GM18511 (cell line): ENCODE data around the gene GPC3.

Experiments used
- ATAC-seq: cut with Tn5 transposase; IDR thresholded peaks from one replicate; pipeline ENCODE4 v1.9.1; 2021; ENCODE audit warnings: mild to moderate bottlenecking, moderate library complexity; ENCODE audit not compliant: unreplicated experiment

GPC3 gene

DNA sequence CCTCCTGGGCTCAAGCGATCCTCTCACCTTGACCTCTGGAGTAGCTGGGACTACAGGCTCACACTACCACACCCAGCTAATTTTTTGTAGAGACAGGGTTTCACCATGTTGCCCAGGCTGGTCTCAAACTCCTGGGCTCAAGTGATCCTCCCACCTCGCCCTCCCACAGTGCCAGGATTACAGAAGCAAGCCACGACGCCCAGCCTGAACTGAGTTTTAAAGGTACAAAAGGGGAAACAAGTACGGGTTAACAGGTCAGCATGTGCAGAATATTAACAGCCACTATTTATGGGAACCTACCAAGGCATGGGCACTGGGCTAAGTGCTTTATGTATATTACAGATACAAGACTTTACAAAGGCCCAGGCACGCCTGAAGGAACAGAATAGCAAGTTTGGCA, 405.8 kb downstream of the GPC3 start:
- no peak for ATAC-seq

DNA sequence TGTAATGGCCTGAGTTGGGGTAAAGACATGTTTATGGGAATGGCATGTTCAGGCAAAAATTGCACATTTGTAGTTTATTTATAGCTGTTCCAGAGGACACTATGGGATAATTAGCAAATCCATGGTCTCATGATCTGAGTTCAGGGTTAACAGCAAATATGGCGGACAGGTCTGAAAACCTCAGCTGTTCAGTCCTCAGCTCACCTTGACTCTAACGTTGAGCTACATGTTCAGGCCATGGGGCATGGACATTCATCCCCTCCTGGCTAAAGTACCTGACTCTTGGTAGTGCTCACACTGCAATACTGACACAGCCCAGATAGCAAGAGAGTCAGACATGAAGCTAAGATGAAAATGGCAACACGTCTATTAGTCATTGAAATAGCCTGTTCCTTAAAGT, 408.5 kb downstream of the GPC3 start:
- ATAC-seq = no peak

DNA sequence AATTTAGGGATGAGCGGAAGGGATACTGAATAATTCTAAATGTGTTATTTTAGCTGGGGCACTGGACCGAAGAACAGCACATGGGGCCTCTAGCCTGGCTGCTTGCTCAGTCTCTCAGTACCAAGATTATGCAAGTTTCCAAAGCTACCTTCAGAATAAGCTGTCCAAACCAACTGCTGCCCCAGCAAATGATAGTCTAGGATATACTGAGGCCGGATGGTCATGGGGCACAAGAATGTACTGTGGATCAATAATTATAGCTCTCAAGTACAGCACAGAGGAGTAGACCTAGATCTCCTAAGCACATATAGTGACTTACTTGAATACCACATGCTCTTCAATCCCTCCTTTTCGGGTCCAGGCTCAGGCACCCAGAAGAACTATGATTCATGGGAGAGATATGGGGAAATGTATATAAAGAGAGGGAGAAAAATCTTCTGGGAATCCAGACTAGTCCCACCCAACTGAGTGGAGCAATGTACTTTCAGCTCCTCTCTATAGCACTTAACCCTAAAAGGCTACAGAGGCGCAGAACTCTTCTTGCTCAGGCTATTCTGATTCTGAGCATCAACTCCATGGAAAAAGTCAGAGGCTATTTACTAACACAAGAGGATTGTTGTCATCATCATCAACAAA, 409.8 kb downstream of the GPC3 start:
- ATAC-seq = no peak

DNA sequence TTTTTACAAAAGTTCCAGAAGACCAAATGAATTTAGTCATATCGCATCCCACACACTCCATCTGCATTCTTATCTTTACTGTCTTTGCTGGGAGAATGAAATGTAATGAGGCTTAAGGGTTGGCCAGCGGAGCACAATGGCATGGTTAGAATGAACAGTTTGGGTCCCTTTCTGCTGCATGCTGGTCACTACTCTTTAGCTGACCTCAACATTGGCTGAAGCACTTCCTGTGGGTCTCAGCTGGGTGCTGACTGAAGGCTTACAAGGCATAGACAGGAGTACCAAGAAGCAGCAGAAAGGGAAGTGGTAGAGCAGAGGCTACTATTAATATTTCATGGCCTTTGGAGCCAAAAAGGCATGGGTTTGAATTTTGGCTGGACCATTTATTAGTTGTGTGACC, 410.7 kb downstream of the GPC3 start:
- ATAC-seq = no peak

DNA sequence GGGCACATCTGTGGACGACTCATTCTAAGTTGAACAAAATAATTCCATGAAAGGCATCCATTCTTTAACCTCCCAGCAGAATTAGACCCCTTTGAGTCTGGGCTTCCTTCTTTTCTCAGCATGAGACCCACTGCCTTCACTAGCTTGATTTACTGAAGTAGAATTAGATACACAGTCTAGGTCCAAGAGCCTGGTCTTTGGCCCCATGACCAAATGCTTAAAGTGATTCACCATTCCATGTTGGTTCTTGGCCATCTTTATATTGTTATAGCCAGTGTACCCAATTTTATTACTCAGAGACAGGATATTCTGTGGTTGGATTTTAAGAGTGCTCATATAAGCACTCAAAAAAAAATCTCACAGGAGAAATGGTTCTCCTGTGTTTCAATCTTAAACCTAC, 414.8 kb downstream of the GPC3 start:
- no peak for ATAC-seq

DNA sequence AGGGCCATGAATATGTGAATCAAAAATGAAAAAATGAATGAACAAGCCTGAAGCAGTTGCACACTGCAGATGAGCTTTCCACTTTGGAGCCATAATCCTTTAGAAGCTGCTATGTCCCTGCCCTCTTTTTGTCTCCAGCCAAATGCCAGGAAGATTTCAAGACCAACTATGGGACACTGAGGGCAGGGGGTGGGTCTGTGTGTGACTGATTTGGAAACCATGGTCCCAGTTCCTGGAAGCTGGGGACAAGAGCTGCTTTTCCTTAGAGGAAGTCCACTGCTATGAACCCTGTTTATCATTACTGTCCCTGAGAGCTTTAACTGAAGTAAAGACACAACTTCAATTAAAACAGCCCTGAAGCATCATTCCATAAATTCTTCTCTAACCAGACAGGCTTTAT, 416.2 kb downstream of the GPC3 start:
- no peak for ATAC-seq

DNA sequence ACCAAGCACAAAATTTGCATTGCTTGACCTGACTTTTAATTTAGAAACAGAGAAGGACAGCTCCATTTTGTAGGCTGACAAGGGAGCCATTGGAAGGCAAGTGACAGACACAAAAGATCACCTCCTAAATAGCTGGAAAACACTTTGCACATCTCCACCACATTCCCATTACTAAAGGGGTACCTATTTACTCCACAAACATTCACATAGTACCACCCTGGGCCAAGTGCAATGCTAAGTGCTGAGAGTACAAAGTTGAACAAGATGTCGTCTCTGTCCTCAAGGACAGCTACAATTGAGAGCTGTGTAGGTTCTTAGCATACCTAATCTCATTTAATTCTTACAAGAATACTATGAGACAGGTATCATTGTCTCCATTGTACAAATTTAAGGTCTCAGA, 417.3 kb downstream of the GPC3 start:
- ATAC-seq = no peak

DNA sequence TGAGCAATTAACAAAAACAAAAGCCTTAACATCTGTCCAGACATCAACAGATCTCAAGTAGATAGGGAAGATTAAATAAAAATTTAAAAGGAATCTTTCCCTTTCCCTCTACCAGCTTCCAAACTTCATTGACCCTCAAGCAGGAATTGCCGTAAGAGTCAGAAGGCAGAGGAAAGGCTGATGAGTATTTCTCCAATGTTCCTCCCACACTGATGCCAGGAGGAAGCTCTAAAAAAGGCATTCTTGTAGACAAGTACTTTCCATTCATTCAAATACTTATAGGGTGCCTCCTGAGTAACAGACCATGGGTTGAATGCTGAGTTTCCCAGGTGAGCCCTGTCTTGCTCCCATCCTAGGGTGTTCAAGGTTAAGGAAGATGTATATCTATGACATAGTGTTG, 418.5 kb downstream of the GPC3 start:
- ATAC-seq = no peak

DNA sequence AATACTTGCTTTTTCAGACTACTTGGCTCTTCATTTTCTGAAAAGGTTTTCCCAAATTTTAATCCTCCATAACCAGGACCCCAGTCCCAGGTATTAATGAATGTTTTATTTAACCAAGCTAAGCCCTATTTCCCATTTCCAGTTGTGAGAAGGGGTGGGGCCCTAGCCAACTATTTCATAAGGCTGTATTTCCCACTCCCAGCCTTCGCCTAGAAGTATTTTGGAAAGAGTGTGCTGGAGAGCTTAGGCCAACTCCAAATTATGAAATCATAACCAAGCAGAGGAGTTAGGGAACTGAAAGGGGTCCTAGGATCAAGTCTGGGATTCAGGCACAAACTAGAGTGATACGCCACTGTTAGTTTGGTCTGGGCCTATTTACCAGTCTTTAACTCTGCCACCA, 421.7 kb downstream of the GPC3 start:
- ATAC-seq = no peak

DNA sequence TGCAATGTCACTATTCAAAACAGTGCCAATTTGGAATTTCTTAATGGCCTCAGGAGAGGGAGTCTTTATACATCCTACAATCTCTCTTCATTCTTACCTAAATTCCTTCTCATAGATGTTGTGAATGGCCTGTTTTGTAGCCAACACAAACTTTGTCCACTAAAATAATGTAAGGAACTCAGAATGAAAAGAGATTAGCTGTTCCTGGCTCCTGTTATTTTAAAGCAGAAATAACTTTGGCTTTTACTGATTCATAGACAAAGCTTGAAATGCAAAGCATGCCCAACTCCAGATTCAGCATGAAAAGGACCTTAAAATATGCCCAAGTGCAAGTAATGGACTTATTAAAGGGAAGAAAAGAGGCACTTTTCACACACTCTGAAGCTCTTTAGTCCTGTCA, 424.1 kb downstream of the GPC3 start:
- ATAC-seq = no peak

DNA sequence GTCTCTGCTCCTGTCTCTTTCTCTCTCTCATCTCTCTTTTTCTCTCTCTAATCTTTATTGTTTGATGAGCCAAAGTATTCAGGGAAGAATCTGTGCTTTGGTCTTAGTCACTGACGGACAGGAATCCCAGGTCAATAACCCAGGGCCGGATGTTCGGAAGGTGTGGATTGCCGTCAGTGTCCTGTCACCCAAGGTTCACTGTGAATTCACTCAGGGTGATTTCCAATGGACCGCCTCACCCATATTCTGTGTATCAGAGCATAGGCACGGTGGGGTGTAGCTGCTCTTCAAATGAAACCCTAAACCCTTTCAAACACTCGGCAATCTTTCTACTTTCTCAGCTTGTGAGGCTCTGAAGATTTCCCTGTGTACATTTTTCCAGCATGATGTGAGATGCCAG, 425.5 kb downstream of the GPC3 start:
- no peak for ATAC-seq

DNA sequence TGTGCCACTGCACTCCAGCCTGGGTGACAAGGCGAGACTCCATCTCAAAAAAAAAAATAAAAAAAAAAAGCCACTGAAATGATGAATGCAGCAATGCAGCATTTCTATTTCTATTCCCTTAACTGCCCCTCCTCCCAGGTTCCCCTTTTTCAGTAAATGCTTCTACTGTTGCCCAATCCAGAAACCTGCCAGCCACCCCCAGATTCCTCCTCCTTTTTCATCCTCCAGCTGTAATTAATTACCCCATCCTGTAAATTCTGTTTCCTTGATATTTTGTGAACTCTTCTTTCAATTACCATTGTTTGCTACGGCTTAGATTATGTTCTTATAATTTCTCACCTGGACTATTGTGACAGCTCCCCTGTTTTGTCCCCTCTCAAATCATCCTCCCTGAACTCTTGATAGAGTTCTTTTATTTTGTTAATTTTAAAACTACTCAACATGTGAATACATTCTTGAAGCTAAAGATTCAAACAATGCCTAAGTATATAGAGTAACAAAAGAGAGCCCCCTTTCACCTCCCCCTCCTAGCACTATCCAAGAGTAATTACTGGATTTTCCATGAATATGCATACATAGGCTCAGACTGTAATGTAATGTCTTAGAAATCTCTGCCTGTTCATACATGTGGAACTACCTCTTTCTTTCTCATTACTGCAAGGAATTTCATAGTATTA, 429.5 kb downstream of the GPC3 start:
- ATAC-seq = no peak

DNA sequence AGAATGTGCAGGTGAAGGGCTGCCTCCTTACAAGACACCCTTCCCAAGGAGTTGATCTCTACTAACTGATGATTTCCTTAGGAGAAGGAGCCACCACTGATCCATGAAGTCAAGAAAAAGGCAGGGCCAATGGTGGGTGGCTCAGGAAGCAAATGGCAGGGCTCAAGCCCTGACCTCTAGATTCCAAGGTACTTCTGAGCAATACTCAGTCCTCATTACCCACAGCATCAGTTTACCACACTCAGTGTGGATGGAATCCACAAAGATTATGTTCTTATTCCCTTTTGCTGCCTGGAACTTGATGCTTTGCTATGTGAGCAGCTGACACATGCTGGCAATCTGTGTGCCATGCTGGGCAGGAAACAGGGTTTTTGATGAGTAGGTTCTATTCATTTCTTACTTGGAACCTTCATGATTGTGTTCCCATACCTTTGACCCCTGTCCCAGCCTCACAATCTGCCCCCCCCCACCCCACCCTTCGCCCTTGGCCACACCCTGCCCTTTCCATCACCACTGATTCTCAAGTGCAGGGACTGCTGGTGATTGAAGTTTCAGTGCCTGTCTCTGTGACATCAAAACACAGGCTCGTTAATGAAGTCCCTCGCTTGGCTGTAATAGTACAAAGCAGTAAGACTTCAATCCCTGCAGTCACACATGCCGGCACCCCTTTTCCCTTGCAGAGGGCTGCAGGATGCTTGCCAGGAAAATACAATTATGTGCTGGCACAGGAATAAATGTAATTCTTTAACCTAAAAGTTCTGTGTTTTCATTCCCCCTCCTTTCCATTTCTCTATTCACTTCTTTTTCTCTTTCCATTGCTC, 434.5 kb downstream of the GPC3 start:
- ATAC-seq = no peak

DNA sequence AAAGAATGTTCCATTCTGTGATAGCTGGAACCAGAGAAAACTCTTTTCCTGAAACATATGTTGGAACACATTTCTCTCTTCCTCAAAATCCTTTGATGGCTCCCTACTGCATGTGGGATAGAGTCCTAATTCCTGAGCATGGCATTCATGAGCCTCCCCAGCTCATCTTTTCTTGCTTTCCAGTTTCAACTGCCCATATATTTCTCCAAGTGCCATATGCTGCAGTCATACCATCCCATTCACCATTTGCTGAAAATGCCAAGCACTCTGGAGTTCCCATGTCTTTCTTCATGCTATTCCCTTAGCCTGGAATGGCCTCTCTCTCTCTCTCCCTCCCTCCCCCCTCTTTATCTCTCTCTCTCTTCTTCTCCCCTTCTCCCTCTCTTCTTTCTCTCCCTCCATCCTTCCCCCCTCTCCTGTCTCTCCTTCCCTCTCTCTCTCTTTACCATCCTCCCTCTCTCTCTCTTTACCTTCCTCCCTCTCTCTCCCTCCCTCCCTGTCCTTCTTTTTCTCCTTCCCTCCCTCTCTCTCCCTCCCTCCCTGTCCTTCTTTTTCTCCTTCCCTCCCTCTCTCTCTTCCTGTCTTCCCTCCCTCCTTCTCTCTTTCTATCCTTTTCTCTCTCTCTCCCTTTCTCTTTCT, 436.0 kb downstream of the GPC3 start:
- no peak for ATAC-seq

DNA sequence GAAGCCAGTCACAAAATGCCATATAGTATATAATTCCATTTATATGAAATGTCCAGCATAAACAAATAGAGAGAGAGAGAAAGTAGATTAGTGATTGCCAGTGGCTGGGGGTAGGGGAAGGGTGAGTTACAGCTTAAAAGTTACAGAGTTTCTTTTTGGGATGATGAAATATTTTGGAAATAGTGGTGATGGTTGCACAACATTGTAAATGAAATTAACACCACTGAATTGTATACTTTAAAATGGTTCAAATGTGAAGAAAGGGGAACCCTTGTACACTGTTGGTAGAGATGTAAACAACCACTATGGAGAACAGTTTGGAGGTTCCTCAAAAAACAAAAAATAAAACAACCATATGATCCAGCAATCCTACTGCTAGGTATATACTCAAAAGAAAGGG, 439.0 kb downstream of the GPC3 start:
- no peak for ATAC-seq

DNA sequence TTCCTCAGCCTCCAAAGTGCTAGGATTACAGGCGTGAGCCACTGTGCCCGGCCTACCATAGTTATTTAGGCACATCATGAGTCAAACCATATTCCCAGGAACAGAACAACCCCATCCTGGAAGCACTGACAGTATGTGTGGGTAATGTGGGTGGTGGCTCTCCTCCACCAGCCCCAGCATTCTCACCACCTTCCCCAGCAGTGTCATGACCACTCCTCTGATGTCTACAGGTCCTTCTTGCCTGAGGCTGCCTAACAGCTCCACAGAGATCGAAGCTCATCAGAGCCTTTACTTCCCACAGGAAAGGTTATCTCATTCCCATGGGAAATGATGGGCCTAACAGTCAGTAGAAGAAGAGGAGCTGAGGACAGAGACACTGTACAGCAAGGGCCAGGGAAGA, 440.6 kb downstream of the GPC3 start:
- ATAC-seq = no peak

DNA sequence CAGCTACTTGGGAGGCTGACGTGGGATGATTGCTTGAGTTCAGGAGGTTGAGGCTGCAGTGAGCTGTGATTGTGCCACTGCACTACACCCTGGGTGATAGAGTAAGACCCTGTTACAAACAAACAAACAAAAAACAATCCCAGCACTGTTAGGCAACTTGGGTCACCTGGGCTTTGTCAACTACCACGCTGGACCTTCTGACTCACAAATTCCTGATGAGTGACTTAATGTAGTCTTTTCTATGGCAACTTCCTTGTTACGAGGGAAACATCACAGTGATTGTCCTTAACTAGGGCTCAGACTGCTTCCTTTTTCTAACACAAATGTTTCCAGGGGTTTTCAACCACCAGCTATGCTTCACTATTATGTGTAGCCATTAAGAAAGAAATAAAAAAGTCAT, 441.3 kb downstream of the GPC3 start:
- ATAC-seq = no peak

DNA sequence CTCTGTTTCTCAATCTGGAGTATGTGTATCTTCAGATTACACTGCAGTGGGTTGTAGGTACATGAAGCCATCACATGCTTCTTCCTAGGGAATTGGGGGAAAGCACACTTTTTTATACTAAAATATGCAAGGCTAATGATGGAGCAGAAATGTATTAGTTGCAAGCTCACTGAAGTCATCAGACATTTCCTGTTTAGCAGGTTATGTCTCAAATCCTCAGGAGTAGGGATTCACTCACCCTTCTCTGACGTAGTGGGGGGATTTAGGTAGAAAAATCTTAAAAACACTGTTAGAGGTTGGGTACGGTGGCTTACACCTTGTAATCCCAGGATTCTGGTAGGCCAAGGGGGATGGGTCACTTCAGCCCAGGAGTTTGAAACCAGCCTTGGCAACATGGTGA, 441.7 kb downstream of the GPC3 start:
- no peak for ATAC-seq

DNA sequence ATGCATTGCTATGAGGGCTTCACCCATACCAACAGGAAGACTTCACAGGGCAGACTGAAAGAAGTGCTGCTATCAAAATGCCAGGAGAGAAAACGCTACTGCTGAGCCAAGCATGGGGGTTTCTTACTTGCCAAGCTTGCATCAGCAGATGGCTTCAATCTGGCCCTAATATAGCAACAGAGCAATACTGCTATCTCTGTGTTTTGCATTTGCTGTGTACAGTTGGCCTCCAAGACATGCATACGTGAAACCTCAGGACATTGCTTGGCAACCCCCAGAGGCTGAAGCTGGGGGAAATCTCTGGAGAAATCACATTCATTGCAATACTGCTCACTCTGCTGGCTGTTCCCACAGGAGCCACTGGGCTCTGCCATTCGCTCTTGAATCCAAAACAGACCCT, 442.9 kb downstream of the GPC3 start:
- no peak for ATAC-seq

DNA sequence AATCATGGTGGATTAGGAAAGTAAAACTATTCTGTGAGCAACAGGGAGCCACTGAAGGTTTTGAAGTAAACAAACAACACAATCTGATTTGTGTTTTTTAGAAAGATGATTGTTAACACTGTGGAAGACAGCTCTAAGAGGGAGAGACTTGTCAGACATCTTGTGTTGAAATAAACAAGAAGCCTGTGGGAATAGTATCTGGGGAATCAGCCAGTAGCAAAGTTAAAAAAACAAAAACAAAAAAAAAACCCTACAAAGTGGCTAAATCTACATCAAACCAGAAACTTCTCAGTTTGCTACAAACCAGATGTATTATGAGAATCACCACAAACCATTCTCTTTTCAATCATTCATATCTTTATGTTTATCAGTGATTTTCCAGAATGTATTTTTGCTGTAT, 444.4 kb downstream of the GPC3 start:
- no peak for ATAC-seq

DNA sequence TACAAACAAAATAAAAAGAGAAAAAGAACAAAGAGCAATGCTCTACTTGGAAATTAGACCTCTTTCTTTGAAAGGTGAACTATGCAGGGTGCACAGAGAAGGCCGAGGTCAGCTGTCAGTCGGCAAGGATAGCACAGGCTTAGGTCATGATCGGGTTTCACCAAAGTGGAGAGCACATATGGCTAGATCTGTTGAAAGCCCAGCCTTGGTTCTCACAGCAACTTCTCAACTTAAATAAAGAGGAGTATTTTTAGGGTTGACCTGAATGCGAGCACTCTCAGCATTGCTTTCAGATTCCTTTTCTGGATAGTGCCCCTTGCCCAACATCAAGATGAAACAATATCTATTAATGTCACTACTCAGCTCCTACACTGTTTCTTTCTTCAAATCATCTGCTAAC, 447.2 kb downstream of the GPC3 start:
- ATAC-seq = no peak

DNA sequence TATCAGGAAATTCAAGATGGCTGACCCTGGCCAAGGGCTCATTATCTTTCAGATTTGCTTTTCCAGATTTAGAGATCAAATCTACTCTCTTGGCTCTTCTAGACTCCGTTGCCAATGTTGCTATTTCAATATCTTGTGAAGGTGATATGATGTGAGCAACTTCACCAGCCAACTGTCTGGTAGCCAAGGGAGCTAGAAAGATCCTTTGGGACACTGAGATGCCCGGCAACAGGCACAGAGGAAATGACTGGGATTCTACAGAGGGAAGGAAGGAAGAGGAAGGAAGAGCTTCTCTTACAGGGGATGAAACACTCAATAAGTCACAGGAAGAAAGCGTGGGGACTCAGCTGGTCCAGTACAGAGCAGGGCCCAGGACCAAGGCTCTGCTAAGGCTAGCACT, 448.3 kb downstream of the GPC3 start:
- no peak for ATAC-seq
